Measurements from ENCODE around the gene NR5A1. TPM values are rescaled to one million over a fixed set of nuclear protein-coding genes. Genes with fewer than 3 reads are reported as not detected.

NR5A1 gene
- total RNA-seq, 1 donor from 2014 or later: 0.12 TPM

- H3K36me3 Mint-ChIP-seq: no peaks in the 10 kb centered on the region
- H3K9me3 Mint-ChIP-seq: no peaks in the 10 kb centered on the region
- H3K4me1 Mint-ChIP-seq (ENCODE audit: unreplicated experiment): peaks cover 22% of the 10 kb centered on the region
- no peak for DNase-seq (ENCODE audit: extremely low spot score, unreplicated experiment)
- H3K27me3 Mint-ChIP-seq: peaks cover 6% of the 10 kb centered on the region
- H3K27ac Mint-ChIP-seq: no peak overlapping the region
- TF ChIP-seq CTCF (conservative IDR thresholded peaks at IDR 0.05): no peak
- no peak overlapping the region for H3K4me3 Mint-ChIP-seq
Observed at GRCh38 chr9:124514874-124515273, 7.7 kb upstream of the NR5A1 start.

GRCh38 chr9:124514125-124514524, 6.9 kb upstream of the NR5A1 start:
- Mint-ChIP-seq H3K36me3 (no peaks in the 10 kb centered on the region), H3K27me3 (peaks cover 6% of the 10 kb centered on the region)

GRCh38 chr9:124513376-124513994, 6.3 kb upstream of the NR5A1 start:
- Mint-ChIP-seq H3K27ac (no peak overlapping the region), H3K9me3 (no peaks in the 10 kb centered on the region), H3K4me3 (no peak overlapping the region), H3K36me3 (no peaks in the 10 kb centered on the region), H3K4me1 (ENCODE audit: unreplicated experiment) (peaks cover 21% of the 10 kb centered on the region), H3K27me3 (peaks cover 6% of the 10 kb centered on the region)
- TF ChIP-seq CTCF (conservative IDR thresholded peaks at IDR 0.05): no peak
- no peak for DNase-seq (ENCODE audit: extremely low spot score, unreplicated experiment)

More at GRCh38 chr9:124514125-124514524, 6.9 kb upstream of the NR5A1 start:
- peaks cover 21% of the 10 kb centered on the region for H3K4me1 Mint-ChIP-seq (ENCODE audit: unreplicated experiment)
- H3K27ac Mint-ChIP-seq: no peak overlapping the region
- no peak for TF ChIP-seq CTCF (conservative IDR thresholded peaks at IDR 0.05)
- no peak for DNase-seq (ENCODE audit: extremely low spot score, unreplicated experiment)
- H3K4me3 Mint-ChIP-seq: no peak overlapping the region
- H3K9me3 Mint-ChIP-seq: no peaks in the 10 kb centered on the region

GRCh38 chr9:124512806-124513204, 5.6 kb upstream of the NR5A1 start:
- no peak for TF ChIP-seq CTCF (conservative IDR thresholded peaks at IDR 0.05)
- Mint-ChIP-seq H3K36me3 (no peaks in the 10 kb centered on the region), H3K4me1 (ENCODE audit: unreplicated experiment) (peaks cover 20% of the 10 kb centered on the region), H3K9me3 (no peaks in the 10 kb centered on the region), H3K27me3 (peaks cover 6% of the 10 kb centered on the region), H3K27ac (no peak overlapping the region), H3K4me3 (no peak overlapping the region)
- DNase-seq (ENCODE audit: extremely low spot score, unreplicated experiment): no peak

- Mint-ChIP-seq H3K9me3 (no peaks in the 10 kb centered on the region), H3K4me3 (no peak overlapping the region), H3K27ac (peak overlapping the region; percentile 39), H3K36me3 (no peaks in the 10 kb centered on the region), H3K27me3 (peaks cover 6% of the 10 kb centered on the region), H3K4me1 (ENCODE audit: unreplicated experiment) (peaks cover 16% of the 10 kb centered on the region)
- DNase-seq (ENCODE audit: extremely low spot score, unreplicated experiment): no peak
- no peak for TF ChIP-seq CTCF (conservative IDR thresholded peaks at IDR 0.05)
Observed at GRCh38 chr9:124511891-124512805, 4.9 kb upstream of the NR5A1 start.
